IPS-15b (cell line): ENCODE data around the gene ING4.
"Not testable (repeated sequence)": the region's sequence is repeated elsewhere in the genome, so short reads cannot be mapped to it uniquely, and the experiment has no call there.

Source experiments
- H3K27me3 ChIP-seq: one replicate; pipeline ENCODE4 v1.6.1; 2013; ENCODE audit warnings: low read length; ENCODE audit not compliant: control insufficient read depth, insufficient read depth
- H3K36me3 ChIP-seq: one replicate; pipeline ENCODE4 v1.6.1; 2013; ENCODE audit warnings: low read length; ENCODE audit not compliant: control insufficient read depth, insufficient read depth
- H3K4me1 ChIP-seq: one replicate; pipeline ENCODE4 v1.6.1; 2013; ENCODE audit warnings: mild to moderate bottlenecking, low read length; ENCODE audit not compliant: control insufficient read depth, insufficient read depth
- H3K4me3 ChIP-seq: one replicate; pipeline ENCODE4 v1.5.1; 2013; ENCODE audit warnings: low read depth, low read length
- H3K9ac ChIP-seq: one replicate; pipeline ENCODE4 v1.6.1; 2013; ENCODE audit warnings: low read depth, mild to moderate bottlenecking, low read length
- H3K9me3 ChIP-seq: one replicate; pipeline ENCODE4 v1.6.1; 2013; ENCODE audit warnings: mild to moderate bottlenecking, low read length; ENCODE audit not compliant: control insufficient read depth, insufficient read depth

Gene ING4

GRCh38 chr12:6662906-6663742, at the start of gene ING4:
Gene ING4 (minus strand): TSS chr12:6663119. CDS start chr12:6663101, 18 bp downstream.
- Histone ChIP-seq H3K36me3 (peaks cover 10% of the 10 kb centered on the region), H3K4me3 (peak within 1 kb of the TSS; percentile 93), H3K9me3 (no peaks in the 10 kb centered on the region), H3K9ac (peak within 1 kb of the TSS; percentile 63), H3K27me3 (no peaks in the 10 kb centered on the region), H3K4me1 (no peaks in the 10 kb centered on the region)

- Histone ChIP-seq H3K9me3 (no peaks in the 10 kb centered on the region), H3K27me3 (no peaks in the 10 kb centered on the region), H3K4me3 (no peak overlapping the region), H3K4me1 (no peaks in the 10 kb centered on the region), H3K9ac (no peak overlapping the region), H3K36me3 (no peaks in the 10 kb centered on the region)
These were observed 46.1 kb upstream of the ING4 start for GRCh38 chr12:6708960-6709394.

GRCh38 chr12:6708351-6708750, 45.4 kb upstream of the ING4 start:
- not testable (repeated sequence) for H3K4me3 ChIP-seq, H3K9me3 ChIP-seq, H3K27me3 ChIP-seq, H3K9ac ChIP-seq, H3K4me1 ChIP-seq, H3K36me3 ChIP-seq

- H3K4me3 ChIP-seq = no peak overlapping the region
- no peaks in the 10 kb centered on the region for H3K4me1 ChIP-seq
- H3K9me3 ChIP-seq = no peaks in the 10 kb centered on the region
- no peak overlapping the region for H3K9ac ChIP-seq
- H3K27me3 ChIP-seq = peaks cover 24% of the 10 kb centered on the region
- H3K36me3 ChIP-seq = no peaks in the 10 kb centered on the region
These were observed 40.7 kb upstream of the ING4 start for GRCh38 chr12:6703631-6704030.

GRCh38 chr12:6701078-6701768, 38.3 kb upstream of the ING4 start:
- Histone ChIP-seq H3K9ac (peak overlapping the region; percentile 51), H3K4me3 (peak overlapping the region; percentile 83), H3K27me3 (peaks cover 24% of the 10 kb centered on the region), H3K9me3 (no peaks in the 10 kb centered on the region), H3K4me1 (peaks cover 3% of the 10 kb centered on the region), H3K36me3 (peaks cover 2% of the 10 kb centered on the region)

GRCh38 chr12:6700646-6701051, 37.7 kb upstream of the ING4 start, which contains the start of gene PIANP:
Gene PIANP (minus strand): TSS chr12:6700815. CDS start chr12:6698061, 2,754 bp downstream.
- Histone ChIP-seq H3K4me1 (peaks cover 3% of the 10 kb centered on the region), H3K4me3 (peak within 1 kb of the TSS; percentile 83), H3K27me3 (peaks cover 24% of the 10 kb centered on the region), H3K9me3 (no peaks in the 10 kb centered on the region), H3K9ac (peak within 1 kb of the TSS; percentile 51), H3K36me3 (peaks cover 2% of the 10 kb centered on the region)

GRCh38 chr12:6699989-6700645, 37.2 kb upstream of the ING4 start:
- H3K9me3 ChIP-seq = no peaks in the 10 kb centered on the region
- peaks cover 2% of the 10 kb centered on the region for H3K36me3 ChIP-seq
- H3K4me1 ChIP-seq = peaks cover 3% of the 10 kb centered on the region
- H3K27me3 ChIP-seq = peaks cover 24% of the 10 kb centered on the region
- H3K4me3 ChIP-seq = peak overlapping the region; percentile 81
- peak overlapping the region; percentile 26 for H3K9ac ChIP-seq

GRCh38 chr12:6699259-6699988, 36.5 kb upstream of the ING4 start:
- H3K9ac ChIP-seq = peak overlapping the region; percentile 10
- peaks cover 24% of the 10 kb centered on the region for H3K27me3 ChIP-seq
- peaks cover 5% of the 10 kb centered on the region for H3K36me3 ChIP-seq
- peaks cover 3% of the 10 kb centered on the region for H3K4me1 ChIP-seq
- H3K4me3 ChIP-seq = peak overlapping the region; percentile 81
- no peaks in the 10 kb centered on the region for H3K9me3 ChIP-seq

- H3K9ac ChIP-seq = no peak overlapping the region
- H3K4me1 ChIP-seq = peaks cover 3% of the 10 kb centered on the region
- no peaks in the 10 kb centered on the region for H3K9me3 ChIP-seq
- H3K36me3 ChIP-seq = peaks cover 8% of the 10 kb centered on the region
- H3K4me3 ChIP-seq = no peak overlapping the region
- peaks cover 24% of the 10 kb centered on the region for H3K27me3 ChIP-seq
These were observed 35.6 kb upstream of the ING4 start for GRCh38 chr12:6698352-6699046.

- H3K36me3 ChIP-seq = peaks cover 11% of the 10 kb centered on the region
- no peak overlapping the region for H3K9ac ChIP-seq
- peaks cover 5% of the 10 kb centered on the region for H3K4me1 ChIP-seq
- H3K27me3 ChIP-seq = peaks cover 24% of the 10 kb centered on the region
- no peaks in the 10 kb centered on the region for H3K9me3 ChIP-seq
- no peak overlapping the region for H3K4me3 ChIP-seq
These were observed 34.8 kb upstream of the ING4 start for GRCh38 chr12:6697584-6698351.
